Tibial nerve (tissue), 4 donors: Measurements from ENCODE around the gene CENPF.

Experiments
- CTCF ChIP-seq, 5 experiments: fragments of 200-600 bp in 3 of 5; fragments of 450-650 bp in 2 of 5; sonication (generic) in 3 of 5; IDR thresholded peaks; one replicate each; pipeline ENCODE4 v1.5.1; 2016 to 2019; ENCODE audit warnings: antibody characterized with exemption in 5 of 5, mild to moderate bottlenecking in 3 of 5, moderate library complexity in 2 of 5
- EP300 ChIP-seq, 2 donors: sonication (generic); formaldehyde crosslinking; IDR thresholded peaks; one replicate each; pipeline ENCODE4 v1.6.1; 2017; ENCODE audit warnings: antibody characterized with exemption in 2 of 2, mild to moderate bottlenecking in 1 of 2

- TF ChIP-seq CTCF (IDR thresholded peaks at IDR 0.05) (no peak), EP300 (IDR thresholded peaks at IDR 0.05) (no peak)
Observed at GRCh38 chr1:214563881-214564280, 39.1 kb upstream of the CENPF start.
